ENCODE results near the gene PSD. TPM values are rescaled to one million over a fixed set of nuclear protein-coding genes. Genes with fewer than 3 reads are reported as not detected.
A peak's percentile ranks its signal among the peaks of the same experiment; 100 is the strongest.

Gene PSD
- total and polyA plus RNA-seq, 2 donors from 2014 or later: 1.2 to 2.2 TPM

DNA sequence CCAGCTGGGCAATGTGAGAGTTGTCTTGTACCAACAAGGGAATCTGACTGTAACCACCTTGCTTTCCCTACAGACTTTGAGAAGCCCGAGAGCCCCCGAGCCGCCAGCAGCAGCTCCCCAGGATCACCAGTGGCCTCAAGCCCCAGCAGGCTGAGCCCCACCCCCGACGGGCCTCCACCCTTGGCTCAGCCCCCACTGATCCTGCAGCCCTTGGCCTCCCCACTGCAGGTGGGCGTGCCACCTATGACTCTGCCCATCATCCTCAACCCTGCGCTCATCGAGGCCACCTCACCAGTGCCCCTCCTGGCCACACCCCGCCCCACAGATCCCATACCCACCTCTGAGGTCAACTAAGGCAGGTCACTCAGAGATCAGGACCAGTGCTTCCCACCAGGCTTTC lies 36.6 kb downstream of the PSD start:
- DNase-seq: peak in 1 of 5 donors; percentile 69
- Histone ChIP-seq H3K9ac (ENCODE audit: low read length in 3 of 3) (no peak overlapping the region), H3K27ac (ENCODE audit: low read depth in 2 of 2, low read length in 2 of 2) (no peak overlapping the region), H3K27me3 (ENCODE audit: control insufficient read depth, insufficient read depth, low read length) (no peaks in the 10 kb centered on the region), H3K4me3 (ENCODE audit: low read length in 3 of 3) (no peak overlapping the region), H3K36me3 (ENCODE audit: control insufficient read depth in 2 of 3, insufficient read depth in 3 of 3, low read length in 3 of 3) (peaks cover 3 to 28% (median 20%) of the 10 kb centered on the region in 3 donors), H3K4me1 (ENCODE audit: control insufficient read depth in 2 of 3, insufficient read depth in 2 of 3, low read depth in 1 of 3, low read length in 3 of 3) (peaks cover 0 to 3% (median 0%) of the 10 kb centered on the region in 3 donors), H3K9me3 (ENCODE audit: control insufficient read depth in 2 of 3, insufficient read depth in 1 of 3, low read length in 3 of 3) (no peaks in the 10 kb centered on the region)
- no peak for FAIRE-seq
- intact Hi-C loops (cut with DNase I): no loop called here
- TF ChIP-seq, protein P1, sequence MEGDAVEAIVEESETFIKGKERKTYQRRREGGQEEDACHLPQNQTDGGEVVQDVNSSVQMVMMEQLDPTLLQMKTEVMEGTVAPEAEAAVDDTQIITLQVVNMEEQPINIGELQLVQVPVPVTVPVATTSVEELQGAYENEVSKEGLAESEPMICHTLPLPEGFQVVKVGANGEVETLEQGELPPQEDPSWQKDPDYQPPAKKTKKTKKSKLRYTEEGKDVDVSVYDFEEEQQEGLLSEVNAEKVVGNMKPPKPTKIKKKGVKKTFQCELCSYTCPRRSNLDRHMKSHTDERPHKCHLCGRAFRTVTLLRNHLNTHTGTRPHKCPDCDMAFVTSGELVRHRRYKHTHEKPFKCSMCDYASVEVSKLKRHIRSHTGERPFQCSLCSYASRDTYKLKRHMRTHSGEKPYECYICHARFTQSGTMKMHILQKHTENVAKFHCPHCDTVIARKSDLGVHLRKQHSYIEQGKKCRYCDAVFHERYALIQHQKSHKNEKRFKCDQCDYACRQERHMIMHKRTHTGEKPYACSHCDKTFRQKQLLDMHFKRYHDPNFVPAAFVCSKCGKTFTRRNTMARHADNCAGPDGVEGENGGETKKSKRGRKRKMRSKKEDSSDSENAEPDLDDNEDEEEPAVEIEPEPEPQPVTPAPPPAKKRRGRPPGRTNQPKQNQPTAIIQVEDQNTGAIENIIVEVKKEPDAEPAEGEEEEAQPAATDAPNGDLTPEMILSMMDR (IDR thresholded peaks at IDR 0.05; ENCODE audit: borderline replicate concordance, extremely low read depth, insufficient read depth): no peak

DNA sequence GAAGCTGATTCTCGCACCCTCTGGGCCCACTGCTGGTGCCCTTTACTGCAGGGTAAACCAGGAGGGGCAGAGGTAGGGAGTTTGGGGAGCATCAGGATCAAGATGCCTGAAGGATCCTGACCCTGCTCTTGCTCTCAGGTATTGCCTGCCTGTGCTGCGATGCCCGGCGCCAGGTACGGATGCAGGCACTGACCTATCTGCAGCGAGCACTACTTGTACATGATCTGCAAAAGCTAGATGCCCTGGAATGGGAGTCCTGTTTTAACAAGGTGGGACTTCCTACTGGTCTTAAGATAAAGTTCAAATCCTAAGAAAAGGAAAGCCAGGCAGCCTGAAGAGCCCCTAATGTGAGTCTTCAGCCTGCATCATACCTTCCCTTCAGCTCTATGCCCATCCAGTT lies 39.2 kb downstream of the PSD start:
- no peak for FAIRE-seq
- intact Hi-C loops (cut with DNase I): no loop called here
- no peak for DNase-seq
- Histone ChIP-seq H3K36me3 (ENCODE audit: control insufficient read depth in 2 of 3, insufficient read depth in 3 of 3, low read length in 3 of 3) (peaks cover 3 to 46% (median 32%) of the 10 kb centered on the region in 3 donors), H3K27me3 (ENCODE audit: control insufficient read depth, insufficient read depth, low read length) (no peaks in the 10 kb centered on the region), H3K4me3 (ENCODE audit: low read length in 3 of 3) (no peak overlapping the region), H3K4me1 (ENCODE audit: control insufficient read depth in 2 of 3, insufficient read depth in 2 of 3, low read depth in 1 of 3, low read length in 3 of 3) (no peaks in the 10 kb centered on the region), H3K9me3 (ENCODE audit: control insufficient read depth in 2 of 3, insufficient read depth in 1 of 3, low read length in 3 of 3) (no peaks in the 10 kb centered on the region), H3K27ac (ENCODE audit: low read depth in 2 of 2, low read length in 2 of 2) (no peak overlapping the region), H3K9ac (ENCODE audit: low read length in 3 of 3) (no peak overlapping the region)
- TF ChIP-seq, protein P1 (IDR thresholded peaks at IDR 0.05; ENCODE audit: borderline replicate concordance, extremely low read depth, insufficient read depth): no peak

DNA sequence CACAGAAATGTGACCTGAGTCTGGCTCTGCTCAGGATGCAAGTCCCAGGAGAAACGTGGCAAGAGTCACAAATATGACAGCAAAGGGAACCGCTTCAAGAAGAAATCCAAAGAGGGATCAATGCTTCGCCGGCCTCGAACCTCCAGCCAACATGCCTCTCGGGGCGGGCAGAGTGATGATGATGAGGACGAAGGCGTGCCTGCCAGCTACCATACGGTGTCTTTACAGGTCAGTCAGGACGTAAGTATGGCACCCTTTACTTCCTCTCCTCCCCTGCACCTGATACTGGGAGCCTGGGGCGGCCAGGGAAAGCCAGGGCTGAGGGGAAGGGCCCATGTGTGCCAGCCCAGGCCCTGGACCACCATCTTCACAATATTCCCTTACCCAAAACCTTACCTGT lies 41.7 kb downstream of the PSD start:
- Histone ChIP-seq H3K27me3 (ENCODE audit: control insufficient read depth, insufficient read depth, low read length) (no peaks in the 10 kb centered on the region), H3K9ac (ENCODE audit: low read length in 3 of 3) (no peak overlapping the region), H3K4me3 (ENCODE audit: low read length in 3 of 3) (no peak overlapping the region), H3K27ac (ENCODE audit: low read depth in 2 of 2, low read length in 2 of 2) (no peak overlapping the region), H3K9me3 (ENCODE audit: control insufficient read depth in 2 of 3, insufficient read depth in 1 of 3, low read length in 3 of 3) (no peaks in the 10 kb centered on the region), H3K36me3 (ENCODE audit: control insufficient read depth in 2 of 3, insufficient read depth in 3 of 3, low read length in 3 of 3) (peaks cover 5 to 59% (median 42%) of the 10 kb centered on the region in 3 donors), H3K4me1 (ENCODE audit: control insufficient read depth in 2 of 3, insufficient read depth in 2 of 3, low read depth in 1 of 3, low read length in 3 of 3) (no peaks in the 10 kb centered on the region)
- TF ChIP-seq, protein P1 (IDR thresholded peaks at IDR 0.05; ENCODE audit: borderline replicate concordance, extremely low read depth, insufficient read depth): no peak
- DNase-seq (no peak), FAIRE-seq (no peak)
- intact Hi-C loops (cut with DNase I): no loop called here

DNA sequence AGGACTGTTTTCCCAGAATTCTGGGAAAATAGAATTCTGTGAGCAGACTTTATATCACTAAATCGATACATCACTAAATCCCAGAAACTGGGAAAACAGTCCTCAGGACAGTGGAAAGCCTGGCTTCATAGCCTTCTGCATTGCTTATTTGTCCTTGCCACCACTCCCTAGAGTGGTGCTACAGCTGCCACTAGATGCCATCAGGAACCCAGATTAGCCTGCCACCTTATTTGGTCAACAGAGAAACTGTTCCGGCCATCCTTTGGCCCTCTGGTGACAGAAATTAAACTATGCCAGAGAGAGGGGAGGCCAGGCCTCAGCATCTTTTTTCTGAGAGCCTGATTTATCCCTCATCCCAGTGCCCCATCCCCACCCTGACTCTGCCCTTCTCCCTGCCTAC lies 42.7 kb downstream of the PSD start:
- Histone ChIP-seq H3K27ac (ENCODE audit: low read depth in 2 of 2, low read length in 2 of 2) (no peak overlapping the region), H3K36me3 (ENCODE audit: control insufficient read depth in 2 of 3, insufficient read depth in 3 of 3, low read length in 3 of 3) (peaks cover 6 to 58% (median 42%) of the 10 kb centered on the region in 3 donors), H3K9me3 (ENCODE audit: control insufficient read depth in 2 of 3, insufficient read depth in 1 of 3, low read length in 3 of 3) (no peaks in the 10 kb centered on the region), H3K9ac (ENCODE audit: low read length in 3 of 3) (no peak overlapping the region), H3K4me1 (ENCODE audit: control insufficient read depth in 2 of 3, insufficient read depth in 2 of 3, low read depth in 1 of 3, low read length in 3 of 3) (no peaks in the 10 kb centered on the region), H3K27me3 (ENCODE audit: control insufficient read depth, insufficient read depth, low read length) (no peaks in the 10 kb centered on the region), H3K4me3 (ENCODE audit: low read length in 3 of 3) (no peak overlapping the region)
- TF ChIP-seq, protein P1 (IDR thresholded peaks at IDR 0.05; ENCODE audit: borderline replicate concordance, extremely low read depth, insufficient read depth): no peak
- no peak for FAIRE-seq
- intact Hi-C loops (cut with DNase I): no loop called here
- DNase-seq: no peak

Data from kidney (tissue), 14 donors.